HTR-8/SVneo (cell line): Measurements from ENCODE around the gene LEF1.

Experiments used
- DNase-seq: peaks from one replicate; pipeline ENCODE4 v3.0.0; 2011; ENCODE audit warnings: low spot score, mixed read lengths; ENCODE audit not compliant: insufficient read length
- FAIRE-seq: peaks from 2 replicates; lab custom pipeline; 2011; peaks lifted over from hg19 to GRCh38; lab: Jason Lieb, UNC

The LEF1 gene

DNA sequence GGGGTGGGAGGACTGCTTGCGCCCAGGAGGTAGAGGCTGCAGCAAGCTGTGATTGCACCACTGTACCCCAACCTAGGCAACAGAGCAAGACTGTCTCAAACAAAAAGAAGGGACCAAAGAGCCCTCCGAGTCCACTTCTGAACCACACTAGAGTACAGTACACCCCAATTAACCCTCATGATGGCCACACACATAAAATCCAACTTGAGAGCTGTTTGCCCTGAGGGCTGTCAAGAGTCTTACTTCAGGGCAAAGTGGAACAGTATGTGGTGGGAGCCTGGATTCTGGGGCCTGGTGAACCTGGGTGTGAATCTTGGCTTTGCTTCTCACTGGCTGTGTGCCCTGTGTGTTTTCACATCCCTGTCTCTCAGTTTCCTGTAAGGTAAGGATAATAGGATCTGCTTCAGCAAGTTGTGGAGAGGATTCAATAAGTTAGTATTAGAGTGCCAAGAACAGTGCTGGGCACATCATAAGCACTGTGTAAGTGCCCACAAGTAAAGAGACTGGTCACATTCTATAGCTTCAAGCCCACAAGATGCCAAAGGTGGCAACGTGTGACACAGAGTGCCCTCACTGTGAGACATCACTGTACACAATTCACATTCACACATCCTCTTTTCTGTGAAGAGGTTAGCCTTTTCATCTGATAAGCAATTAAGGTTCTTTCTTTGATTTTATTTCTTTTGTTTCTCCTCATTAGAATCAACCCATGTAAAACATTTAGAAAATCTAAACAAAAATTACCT, 52.1 kb downstream of the LEF1 start:
- FAIRE-seq (no peak), DNase-seq (no peak)

DNA sequence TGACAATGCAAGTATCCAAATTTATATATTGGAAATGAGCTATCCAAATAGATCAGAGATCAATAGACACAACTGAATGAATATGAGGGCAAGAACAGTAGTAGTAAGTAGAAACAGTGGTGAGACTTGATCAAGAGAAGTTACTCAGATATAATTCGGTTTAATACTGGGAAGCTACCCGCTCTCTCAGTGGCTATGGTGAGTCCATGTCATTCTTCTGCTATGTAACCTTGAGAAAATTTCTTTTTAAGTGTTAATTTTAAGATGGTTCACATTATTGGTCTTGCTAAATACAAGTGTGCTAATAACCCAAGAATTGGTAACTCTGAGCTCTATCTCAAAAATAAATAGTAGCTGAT, 53.6 kb downstream of the LEF1 start:
- DNase-seq (no peak), FAIRE-seq (no peak)

- no peak for FAIRE-seq
- no peak for DNase-seq
Measured at GRCh38 chr4:108114503-108114902, 54.2 kb downstream of the LEF1 start.

DNA sequence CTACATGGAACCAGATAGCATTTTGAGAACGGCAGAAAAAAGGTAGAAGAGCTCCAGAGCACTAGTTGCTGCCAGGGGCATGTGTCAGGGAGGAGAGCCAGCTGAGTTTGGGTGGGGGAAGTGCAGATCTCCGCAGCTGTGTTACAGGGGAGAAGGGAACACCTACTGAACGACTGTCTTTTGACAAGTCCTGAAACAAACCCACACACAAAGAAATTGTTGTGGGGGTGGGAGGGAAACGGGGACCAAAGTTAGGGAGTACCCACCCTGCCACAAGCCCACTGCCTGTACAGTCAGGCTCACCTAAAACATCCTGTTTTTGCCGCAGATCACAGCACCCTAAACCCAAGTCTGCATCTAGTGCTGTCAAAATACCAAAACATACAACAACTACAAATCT, 55.5 kb downstream of the LEF1 start:
- DNase-seq (no peak), FAIRE-seq (no peak)

DNA sequence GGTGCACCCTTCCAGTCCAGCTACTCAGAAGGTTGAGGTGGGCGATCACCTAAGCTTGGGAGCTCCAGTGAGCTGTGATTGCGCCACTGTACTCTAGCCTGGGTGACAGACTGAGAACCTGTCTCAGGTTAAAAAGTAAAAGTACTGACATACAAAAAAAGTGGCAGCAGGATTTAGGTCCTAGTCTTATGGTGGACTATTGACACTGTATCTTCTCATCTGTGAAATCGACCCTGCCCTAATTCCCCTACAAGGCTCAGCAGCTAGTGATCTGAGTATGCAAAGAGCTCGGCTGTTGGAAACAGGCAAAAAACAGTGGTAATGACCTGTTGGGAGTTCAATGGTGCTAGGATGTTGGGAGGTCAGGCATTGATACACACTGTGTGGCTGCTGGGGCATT, 57.0 kb downstream of the LEF1 start:
- FAIRE-seq (no peak), DNase-seq (no peak)

- DNase-seq (no peak), FAIRE-seq (no peak)
Measured at GRCh38 chr4:108110450-108110849, 58.3 kb downstream of the LEF1 start.

GRCh38 chr4:108109997-108110416, 58.7 kb downstream of the LEF1 start:
- no peak for FAIRE-seq

DNA sequence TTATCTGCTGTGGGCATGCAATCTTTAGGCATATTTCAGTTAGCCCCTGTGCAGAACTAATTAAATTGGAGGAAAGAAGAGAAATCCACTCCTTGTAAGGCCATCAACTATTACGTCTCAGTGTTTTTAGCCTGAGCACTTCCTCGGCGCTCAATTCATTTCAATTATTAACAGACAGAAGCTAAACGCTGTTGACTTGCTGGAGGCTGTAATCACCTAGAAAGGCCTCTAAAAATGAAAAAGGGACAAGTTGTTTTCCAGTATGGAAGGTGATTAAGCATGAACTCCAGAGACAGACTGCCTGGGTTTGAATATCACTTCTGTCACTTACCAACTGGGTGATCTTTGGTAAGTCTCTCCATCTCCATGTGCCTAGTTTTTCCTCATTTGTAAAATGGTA, 59.6 kb downstream of the LEF1 start:
- DNase-seq (no peak), FAIRE-seq (no peak)

More at GRCh38 chr4:108109997-108110416, 58.7 kb downstream of the LEF1 start:
- no peak for DNase-seq

- no peak for DNase-seq
- no peak for FAIRE-seq
Measured at GRCh38 chr4:108107729-108108382, 60.9 kb downstream of the LEF1 start.

DNA sequence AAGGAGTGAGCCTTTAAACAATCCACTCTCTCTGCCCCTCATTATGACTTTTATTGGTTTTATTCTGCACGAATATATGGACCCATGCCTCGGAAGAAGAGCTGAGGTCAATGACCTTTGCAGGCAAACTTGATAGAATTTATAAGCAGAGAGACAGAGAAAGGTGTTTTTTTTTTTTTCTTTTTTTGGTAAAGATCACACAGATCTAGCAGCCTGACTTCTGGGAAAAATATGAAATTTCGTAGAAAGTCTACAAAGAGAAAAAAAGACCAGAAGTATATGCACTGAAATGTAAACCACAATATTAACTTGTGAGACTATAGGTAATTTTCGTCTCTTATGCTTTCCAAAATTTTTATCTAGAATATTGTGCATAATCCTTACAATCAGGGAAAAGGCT, 61.6 kb downstream of the LEF1 start:
- DNase-seq (no peak), FAIRE-seq (no peak)

- DNase-seq (no peak), FAIRE-seq (no peak)
Measured at GRCh38 chr4:108106186-108106585, 62.5 kb downstream of the LEF1 start.

GRCh38 chr4:108103099-108103862, 65.5 kb downstream of the LEF1 start:
- FAIRE-seq, result no peak

GRCh38 chr4:108100827-108101226, 67.9 kb downstream of the LEF1 start:
- FAIRE-seq (no peak), DNase-seq (no peak)

More at GRCh38 chr4:108103099-108103862, 65.5 kb downstream of the LEF1 start:
- no peak for DNase-seq

- no peak for DNase-seq
- no peak for FAIRE-seq
Measured at GRCh38 chr4:108099838-108100237, 68.9 kb downstream of the LEF1 start.

DNA sequence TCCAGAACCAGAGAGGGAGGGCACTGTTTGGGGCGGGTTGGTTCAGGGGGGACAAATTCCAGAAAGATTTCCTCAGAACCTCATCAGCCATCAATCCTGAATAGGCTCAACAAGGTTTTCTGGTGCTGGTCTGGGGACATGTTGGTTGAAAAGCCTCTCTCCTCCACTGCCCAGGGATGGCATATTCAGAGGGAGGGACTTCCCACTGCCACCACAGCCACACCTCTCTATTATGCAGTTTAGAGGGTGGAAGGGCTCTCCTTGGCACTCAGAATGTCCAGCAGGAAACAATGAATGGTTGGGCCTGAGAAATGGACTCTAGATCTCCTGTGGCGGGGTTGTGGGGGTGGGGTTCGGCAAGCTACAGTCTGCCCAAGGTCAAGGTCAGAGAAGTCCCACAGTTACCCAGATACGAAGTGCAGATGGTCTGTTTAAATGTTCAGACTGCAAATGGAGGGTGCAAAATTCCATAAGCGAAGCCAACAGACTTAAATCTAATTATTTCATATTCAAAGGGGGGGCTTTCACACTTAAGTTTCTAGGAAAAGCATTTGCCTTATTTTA, 70.7 kb downstream of the LEF1 start:
- FAIRE-seq (no peak), DNase-seq (no peak)

DNA sequence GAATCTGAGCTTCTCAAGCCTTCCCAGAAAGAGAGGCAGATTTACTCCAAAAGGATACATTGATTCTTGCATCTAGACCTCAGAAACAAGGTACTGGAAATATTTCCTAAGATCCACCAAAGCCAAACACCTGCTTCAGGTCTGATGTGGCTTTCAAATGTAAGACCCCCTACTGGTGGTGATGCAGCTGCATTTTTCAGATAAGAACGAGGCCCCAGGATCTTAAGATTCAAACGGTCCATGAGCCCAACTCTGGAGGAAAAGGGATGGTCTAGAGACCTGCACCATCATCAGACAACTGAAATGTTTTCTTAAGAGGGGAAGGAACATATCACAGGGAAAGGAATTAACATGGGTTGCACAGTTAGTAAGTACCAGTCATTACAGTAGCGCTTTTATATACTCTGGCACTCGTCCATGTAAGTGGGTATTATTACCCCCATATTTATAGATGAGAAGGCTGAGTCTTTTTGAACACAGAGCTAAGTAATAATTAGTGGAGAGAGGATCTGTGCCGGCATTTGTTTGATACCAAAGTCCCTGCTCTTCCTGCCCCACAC, 73.7 kb downstream of the LEF1 start:
- FAIRE-seq (no peak), DNase-seq (no peak)

GRCh38 chr4:108094131-108094530, 74.6 kb downstream of the LEF1 start:
- no peak for FAIRE-seq
- DNase-seq, result no peak

DNA sequence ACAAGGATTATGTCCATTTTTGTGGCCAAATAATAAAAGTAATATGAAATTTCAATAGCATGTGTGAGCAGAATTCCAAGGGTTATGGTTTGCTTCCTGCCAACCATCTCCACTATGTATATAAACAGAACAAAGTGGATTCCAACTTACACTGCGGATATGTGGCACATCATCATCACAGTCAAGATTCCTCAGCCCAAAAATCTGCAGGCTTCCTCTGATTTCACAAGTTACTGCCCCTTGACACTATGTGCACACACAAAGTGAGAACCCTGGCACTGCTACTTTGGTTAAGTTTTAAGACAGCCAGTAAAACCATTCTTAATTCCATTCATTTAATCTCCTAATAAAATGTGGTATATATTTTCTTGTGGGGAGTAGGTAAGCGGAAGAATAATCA, 76.4 kb downstream of the LEF1 start:
- no peak for FAIRE-seq
- DNase-seq, result no peak

DNA sequence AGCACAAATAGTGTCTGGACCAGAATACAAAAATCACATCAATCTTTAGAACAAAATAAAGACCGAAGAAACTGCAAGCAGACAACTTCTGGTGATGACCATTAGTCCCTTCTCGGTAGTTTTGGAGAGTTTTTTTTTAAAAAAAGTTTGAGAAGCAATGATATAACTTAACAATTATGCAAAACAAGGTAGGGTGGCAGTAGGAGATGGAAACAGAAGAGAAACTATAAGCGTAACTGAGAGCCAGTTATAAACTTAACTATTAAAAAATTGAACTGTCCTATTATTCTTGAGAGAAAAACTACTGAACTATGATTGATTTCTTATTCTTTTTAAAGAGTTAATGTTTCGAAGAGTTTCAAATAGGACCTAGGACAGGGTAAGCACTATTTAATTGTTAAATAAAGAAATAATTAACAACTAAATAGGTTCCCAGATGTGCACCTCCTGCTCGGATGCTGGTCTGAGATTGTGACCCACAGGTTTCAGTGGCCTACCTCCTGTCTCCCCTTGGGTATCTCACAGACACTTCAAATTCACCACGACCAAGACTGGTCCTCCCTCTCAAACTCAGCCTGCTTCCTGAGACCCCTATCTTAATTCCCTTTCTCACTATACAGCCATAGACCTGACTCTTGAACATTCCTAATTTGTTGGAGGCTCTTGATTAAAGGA, 81.3 kb downstream of the LEF1 start:
- no peak for DNase-seq
- FAIRE-seq, result no peak

GRCh38 chr4:108081256-108081655, 87.5 kb downstream of the LEF1 start:
- FAIRE-seq, result no peak
- no peak for DNase-seq
